ENCODE data around the gene DYNLT4.

Gene DYNLT4

GRCh38 chr1:44786138-44786840, 20.9 kb downstream of the DYNLT4 start:
- Histone ChIP-seq H3K36me3 (ENCODE audit: control insufficient read depth in 2 of 2, insufficient read depth in 2 of 2, low read length in 2 of 2) (no peaks in the 10 kb centered on the region), H3K27ac (ENCODE audit: low read length) (peak overlapping the region; percentile 31), H3K4me3 (ENCODE audit: low read length in 2 of 2) (peak overlapping the region; percentile 62 to 75), H3K27me3 (ENCODE audit: control insufficient read depth in 1 of 2, insufficient read depth in 2 of 2, low read length in 2 of 2) (no peaks in the 10 kb centered on the region), H3K4me1 (ENCODE audit: control insufficient read depth, insufficient read depth, low read length) (peaks cover 32% of the 10 kb centered on the region), H3K9ac (ENCODE audit: low read length in 2 of 2) (peak overlapping the region; percentile 35 to 72), H3K9me3 (ENCODE audit: control insufficient read depth in 2 of 2, low read length in 2 of 2) (no peaks in the 10 kb centered on the region)

- H3K9me3 ChIP-seq (ENCODE audit: control insufficient read depth in 2 of 2, low read length in 2 of 2), result no peaks in the 10 kb centered on the region
- peak overlapping the region; percentile 35 to 72 for H3K9ac ChIP-seq (ENCODE audit: low read length in 2 of 2)
- peak overlapping the region; percentile 62 to 75 for H3K4me3 ChIP-seq (ENCODE audit: low read length in 2 of 2)
- H3K27me3 ChIP-seq (ENCODE audit: control insufficient read depth in 1 of 2, insufficient read depth in 2 of 2, low read length in 2 of 2), result no peaks in the 10 kb centered on the region
- peaks cover 32% of the 10 kb centered on the region for H3K4me1 ChIP-seq (ENCODE audit: control insufficient read depth, insufficient read depth, low read length)
- no peak overlapping the region for H3K27ac ChIP-seq (ENCODE audit: low read length)
- peaks cover 0 to 4% of the 10 kb centered on the region in 2 donors for H3K36me3 ChIP-seq (ENCODE audit: control insufficient read depth in 2 of 2, insufficient read depth in 2 of 2, low read length in 2 of 2)
Measured at GRCh38 chr1:44785501-44786137, 21.5 kb downstream of the DYNLT4 start.

- H3K4me1 ChIP-seq (ENCODE audit: control insufficient read depth, insufficient read depth, low read length), result peaks cover 32% of the 10 kb centered on the region
- no peaks in the 10 kb centered on the region for H3K9me3 ChIP-seq (ENCODE audit: control insufficient read depth in 2 of 2, low read length in 2 of 2)
- no peaks in the 10 kb centered on the region for H3K27me3 ChIP-seq (ENCODE audit: control insufficient read depth in 1 of 2, insufficient read depth in 2 of 2, low read length in 2 of 2)
- no peak overlapping the region for H3K27ac ChIP-seq (ENCODE audit: low read length)
- H3K9ac ChIP-seq (ENCODE audit: low read length in 2 of 2), result no peak overlapping the region
- peak overlapping the region in 1 of 2 donors; percentile 71 for H3K4me3 ChIP-seq (ENCODE audit: low read length in 2 of 2)
- peaks cover 0 to 6% of the 10 kb centered on the region in 2 donors for H3K36me3 ChIP-seq (ENCODE audit: control insufficient read depth in 2 of 2, insufficient read depth in 2 of 2, low read length in 2 of 2)
Measured at GRCh38 chr1:44785029-44785380, 22.1 kb downstream of the DYNLT4 start.

GRCh38 chr1:44784094-44785028, 22.8 kb downstream of the DYNLT4 start:
- peak overlapping the region; percentile 24 to 60 for H3K9ac ChIP-seq (ENCODE audit: low read length in 2 of 2)
- H3K4me3 ChIP-seq (ENCODE audit: low read length in 2 of 2), result peak overlapping the region; percentile 47 to 71
- peaks cover 32% of the 10 kb centered on the region for H3K4me1 ChIP-seq (ENCODE audit: control insufficient read depth, insufficient read depth, low read length)
- H3K27me3 ChIP-seq (ENCODE audit: control insufficient read depth in 1 of 2, insufficient read depth in 2 of 2, low read length in 2 of 2), result no peaks in the 10 kb centered on the region
- H3K9me3 ChIP-seq (ENCODE audit: control insufficient read depth in 2 of 2, low read length in 2 of 2), result no peaks in the 10 kb centered on the region
- H3K36me3 ChIP-seq (ENCODE audit: control insufficient read depth in 2 of 2, insufficient read depth in 2 of 2, low read length in 2 of 2), result peaks cover 0 to 6% of the 10 kb centered on the region in 2 donors
- H3K27ac ChIP-seq (ENCODE audit: low read length), result no peak overlapping the region

GRCh38 chr1:44783697-44784093, 23.5 kb downstream of the DYNLT4 start:
- H3K9ac ChIP-seq (ENCODE audit: low read length in 2 of 2), result peak overlapping the region; percentile 24 to 60
- no peaks in the 10 kb centered on the region for H3K27me3 ChIP-seq (ENCODE audit: control insufficient read depth in 1 of 2, insufficient read depth in 2 of 2, low read length in 2 of 2)
- no peaks in the 10 kb centered on the region for H3K9me3 ChIP-seq (ENCODE audit: control insufficient read depth in 2 of 2, low read length in 2 of 2)
- H3K4me3 ChIP-seq (ENCODE audit: low read length in 2 of 2), result peak overlapping the region; percentile 6 to 71
- no peak overlapping the region for H3K27ac ChIP-seq (ENCODE audit: low read length)
- peaks cover 0 to 12% of the 10 kb centered on the region in 2 donors for H3K36me3 ChIP-seq (ENCODE audit: control insufficient read depth in 2 of 2, insufficient read depth in 2 of 2, low read length in 2 of 2)
- H3K4me1 ChIP-seq (ENCODE audit: control insufficient read depth, insufficient read depth, low read length), result peaks cover 32% of the 10 kb centered on the region

- H3K36me3 ChIP-seq (ENCODE audit: control insufficient read depth in 2 of 2, insufficient read depth in 2 of 2, low read length in 2 of 2), result peaks cover 16 to 26% of the 10 kb centered on the region in 2 donors
- no peak overlapping the region for H3K27ac ChIP-seq (ENCODE audit: low read length)
- no peaks in the 10 kb centered on the region for H3K27me3 ChIP-seq (ENCODE audit: control insufficient read depth in 1 of 2, insufficient read depth in 2 of 2, low read length in 2 of 2)
- no peaks in the 10 kb centered on the region for H3K9me3 ChIP-seq (ENCODE audit: control insufficient read depth in 2 of 2, low read length in 2 of 2)
- no peak overlapping the region for H3K4me3 ChIP-seq (ENCODE audit: low read length in 2 of 2)
- H3K4me1 ChIP-seq (ENCODE audit: control insufficient read depth, insufficient read depth, low read length), result peaks cover 38% of the 10 kb centered on the region
- no peak overlapping the region for H3K9ac ChIP-seq (ENCODE audit: low read length in 2 of 2)
Measured at GRCh38 chr1:44780583-44781121, 26.5 kb downstream of the DYNLT4 start.

GRCh38 chr1:44778705-44779576, 28.2 kb downstream of the DYNLT4 start:
- Histone ChIP-seq H3K27me3 (ENCODE audit: control insufficient read depth in 1 of 2, insufficient read depth in 2 of 2, low read length in 2 of 2) (no peaks in the 10 kb centered on the region), H3K9me3 (ENCODE audit: control insufficient read depth in 2 of 2, low read length in 2 of 2) (no peaks in the 10 kb centered on the region), H3K27ac (ENCODE audit: low read length) (no peak overlapping the region), H3K4me1 (ENCODE audit: control insufficient read depth, insufficient read depth, low read length) (peaks cover 26% of the 10 kb centered on the region), H3K4me3 (ENCODE audit: low read length in 2 of 2) (no peak overlapping the region), H3K36me3 (ENCODE audit: control insufficient read depth in 2 of 2, insufficient read depth in 2 of 2, low read length in 2 of 2) (peaks cover 16 to 26% of the 10 kb centered on the region in 2 donors), H3K9ac (ENCODE audit: low read length in 2 of 2) (no peak overlapping the region)

GRCh38 chr1:44777969-44778635, 29.0 kb downstream of the DYNLT4 start:
- Histone ChIP-seq H3K27me3 (ENCODE audit: control insufficient read depth in 1 of 2, insufficient read depth in 2 of 2, low read length in 2 of 2) (no peaks in the 10 kb centered on the region), H3K9ac (ENCODE audit: low read length in 2 of 2) (no peak overlapping the region), H3K9me3 (ENCODE audit: control insufficient read depth in 2 of 2, low read length in 2 of 2) (no peaks in the 10 kb centered on the region), H3K27ac (ENCODE audit: low read length) (no peak overlapping the region), H3K4me1 (ENCODE audit: control insufficient read depth, insufficient read depth, low read length) (peaks cover 20% of the 10 kb centered on the region), H3K4me3 (ENCODE audit: low read length in 2 of 2) (no peak overlapping the region), H3K36me3 (ENCODE audit: control insufficient read depth in 2 of 2, insufficient read depth in 2 of 2, low read length in 2 of 2) (peaks cover 16 to 26% of the 10 kb centered on the region in 2 donors)

GRCh38 chr1:44777547-44777946, 29.6 kb downstream of the DYNLT4 start:
- no peak overlapping the region for H3K27ac ChIP-seq (ENCODE audit: low read length)

More at GRCh38 chr1:44777547-44777946, 29.6 kb downstream of the DYNLT4 start:
- peaks cover 20% of the 10 kb centered on the region for H3K4me1 ChIP-seq (ENCODE audit: control insufficient read depth, insufficient read depth, low read length)
- no peaks in the 10 kb centered on the region for H3K27me3 ChIP-seq (ENCODE audit: control insufficient read depth in 1 of 2, insufficient read depth in 2 of 2, low read length in 2 of 2)
- H3K9ac ChIP-seq (ENCODE audit: low read length in 2 of 2), result no peak overlapping the region
- H3K36me3 ChIP-seq (ENCODE audit: control insufficient read depth in 2 of 2, insufficient read depth in 2 of 2, low read length in 2 of 2), result peaks cover 16 to 26% of the 10 kb centered on the region in 2 donors
- no peak overlapping the region for H3K4me3 ChIP-seq (ENCODE audit: low read length in 2 of 2)
- H3K9me3 ChIP-seq (ENCODE audit: control insufficient read depth in 2 of 2, low read length in 2 of 2), result no peaks in the 10 kb centered on the region

Measured in stomach smooth muscle (tissue), 2 donors.